Fibroblast of mammary gland (primary cell): ENCODE measurements around the gene HDDC3.
A peak's percentile ranks its signal among the peaks of the same experiment; 100 is the strongest.
"Not testable (repeated sequence)": the region's sequence is repeated elsewhere in the genome, so short reads cannot be mapped to it uniquely, and the experiment has no call there.

ENCODE experiments used
- DNase-seq: peaks from one replicate; pipeline ENCODE4 v3.0.0-alpha.2; 2010; ENCODE audit warnings: low read depth
- H3K4me3 ChIP-seq: 2 replicates; pipeline ENCODE4 v1.5.1; 2011; ENCODE audit warnings: low read depth, mild to moderate bottlenecking, low read length, moderate library complexity; ENCODE audit not compliant: control insufficient read depth
- CTCF ChIP-seq: conservative IDR thresholded peaks from 2 replicates; pipeline ENCODE4 v1.5.1; 2011; ENCODE audit warnings: low read depth, low read length, inconsistent platforms; ENCODE audit not compliant: control insufficient read depth, insufficient read depth

The HDDC3 gene

GRCh38 chr15:90932660-90932991 lies 277 bp upstream of the HDDC3 start:
- no peak overlapping the region for H3K4me3 ChIP-seq
- no peak for TF ChIP-seq CTCF

GRCh38 chr15:90931575-90931827 lies 848 bp downstream of the HDDC3 start:
- no peak for DNase-seq
- peak overlapping the region; percentile 83 for H3K4me3 ChIP-seq
- TF ChIP-seq CTCF: no peak

More at GRCh38 chr15:90932660-90932991, 277 bp upstream of the HDDC3 start:
- DNase-seq: no peak

GRCh38 chr15:90930861-90931574 lies 1.3 kb downstream of the HDDC3 start:
- no peak for TF ChIP-seq CTCF
- peak; percentile 50 for DNase-seq
- H3K4me3 ChIP-seq: peak overlapping the region; percentile 68

- H3K4me3 ChIP-seq: peak overlapping the region; percentile 68
- peak; percentile 53 for DNase-seq
- TF ChIP-seq CTCF: no peak
Measured at GRCh38 chr15:90929246-90930019, 2.9 kb downstream of the HDDC3 start.

GRCh38 chr15:90928106-90928505 lies 4.2 kb downstream of the HDDC3 start:
- not testable (repeated sequence) for DNase-seq, H3K4me3 ChIP-seq

GRCh38 chr15:90926766-90927165 lies 5.6 kb downstream of the HDDC3 start:
- not testable (repeated sequence) for H3K4me3 ChIP-seq, DNase-seq

- H3K4me3 ChIP-seq: no peak overlapping the region
- no peak for DNase-seq
- TF ChIP-seq CTCF: no peak
Measured at GRCh38 chr15:90924375-90924774, 8.0 kb downstream of the HDDC3 start.

GRCh38 chr15:90922712-90923322 lies 9.5 kb downstream of the HDDC3 start:
- H3K4me3 ChIP-seq, DNase-seq: not testable (repeated sequence)
